GM04503 (cell line): ENCODE results near the gene SLC34A1.
"Not testable (repeated sequence)": the region's sequence is repeated elsewhere in the genome, so short reads cannot be mapped to it uniquely, and the experiment has no call there.

Experiments used
- DNase-seq: peaks from one replicate; pipeline ENCODE4 v3.0.0-alpha.2; 2012; ENCODE audit warnings: low read depth

The SLC34A1 gene

GRCh38 chr5:177355162-177355867, 28.9 kb upstream of the SLC34A1 start:
- DNase-seq, result no peak

- DNase-seq, result no peak
These were observed 28.4 kb upstream of the SLC34A1 start for GRCh38 chr5:177355868-177356168.

GRCh38 chr5:177356746-177357145, 27.5 kb upstream of the SLC34A1 start:
- no peak for DNase-seq

GRCh38 chr5:177357146-177357458, 27.1 kb upstream of the SLC34A1 start:
- DNase-seq, result no peak

GRCh38 chr5:177357459-177358351, 26.5 kb upstream of the SLC34A1 start, which contains the start of gene RGS14:
Gene RGS14 (plus strand): TSS chr5:177357924. CDS start chr5:177358025, 101 bp downstream.
- DNase-seq, result no peak

GRCh38 chr5:177358370-177358819, 25.8 kb upstream of the SLC34A1 start:
- no peak for DNase-seq

- DNase-seq, result no peak
These were observed 24.8 kb upstream of the SLC34A1 start for GRCh38 chr5:177359451-177359851.

- no peak for DNase-seq
These were observed 24.4 kb upstream of the SLC34A1 start for GRCh38 chr5:177359860-177360259.

- not testable (repeated sequence) for DNase-seq
These were observed 23.5 kb upstream of the SLC34A1 start for GRCh38 chr5:177360740-177361139.

- DNase-seq, result no peak
These were observed 22.6 kb upstream of the SLC34A1 start for GRCh38 chr5:177361418-177362291.

GRCh38 chr5:177362292-177362609, 22.0 kb upstream of the SLC34A1 start:
- DNase-seq, result no peak

- DNase-seq, result no peak
These were observed 21.4 kb upstream of the SLC34A1 start for GRCh38 chr5:177362610-177363507.

GRCh38 chr5:177363565-177363964, 20.7 kb upstream of the SLC34A1 start:
- DNase-seq, result no peak

GRCh38 chr5:177364159-177364962, 19.9 kb upstream of the SLC34A1 start:
- no peak for DNase-seq

GRCh38 chr5:177365845-177366527, 18.2 kb upstream of the SLC34A1 start:
- no peak for DNase-seq

- peak; percentile 25 for DNase-seq
These were observed 17.5 kb upstream of the SLC34A1 start for GRCh38 chr5:177366528-177367322.

GRCh38 chr5:177367323-177367848, 16.8 kb upstream of the SLC34A1 start:
- DNase-seq, result no peak

GRCh38 chr5:177367981-177368868, 16.0 kb upstream of the SLC34A1 start:
- DNase-seq, result no peak
